ENCODE measurements around the gene POTEF. TPM values are rescaled to one million over a fixed set of nuclear protein-coding genes. Genes with fewer than 3 reads are reported as not detected.
"Not testable (repeated sequence)": the region's sequence is repeated elsewhere in the genome, so short reads cannot be mapped to it uniquely, and the experiment has no call there.

The POTEF gene
- total and polyA plus RNA-seq, 7 experiments from 2014 or later, result 0.06 TPM; not detected in 6

GRCh38 chr2:130145006-130145414, 16.0 kb upstream of the POTEF start, which contains the start of gene CCDC74B:
Gene CCDC74B, minus strand, starts transcription at chr2:130145112. Its CDS starts 116 bp downstream, at chr2:130144996.
- H3K4me1 ChIP-seq (ENCODE audit: control insufficient read depth in 2 of 2, insufficient read depth in 2 of 2, low read length in 2 of 2); CTCF ChIA-PET; POLR2A ChIA-PET; H3K36me3 ChIP-seq (ENCODE audit: control insufficient read depth in 2 of 3, insufficient read depth in 3 of 3, low read length in 3 of 3); H3K27ac ChIP-seq (ENCODE audit: low read depth, low read length); H3K9me3 Mint-ChIP-seq; H3K36me3 Mint-ChIP-seq; H3K27me3 ChIP-seq (ENCODE audit: control insufficient read depth in 2 of 2, insufficient read depth in 2 of 2, low read length in 2 of 2); H3K4me3 ChIP-seq (ENCODE audit: low read length); H3K9me3 ChIP-seq (ENCODE audit: control insufficient read depth in 2 of 3, low read length in 3 of 3): not testable (repeated sequence)
- H3K27ac Mint-ChIP-seq, result peak within 1 kb of the TSS in 1 of 9 donors; percentile 16
- ATAC-seq (peak; percentile 82), DNase-seq (peak in 8 of 9 donors; percentile 18 to 66 (median 46))
- peaks cover 5 to 18% (median 15%) of the 10 kb centered on the region in 5 donors for H3K27me3 Mint-ChIP-seq
- peaks cover 0 to 19% (median 3%) of the 10 kb centered on the region in 7 donors for H3K4me1 Mint-ChIP-seq
- intact Hi-C loops (cut with micrococcal nuclease), result loop anchor here (1.0 to 5.0 kb wide), 2 partner anchors 36 to 37 kb away; partner anchors contain the start of genes SMPD4 (in 2 of the 2) and MZT2B (in 1 of the 2)
- H3K4me3 Mint-ChIP-seq, result peak within 1 kb of the TSS; percentile 70 to 89 (median 80)

GRCh38 chr2:130143266-130144039, 14.4 kb upstream of the POTEF start:
- intact Hi-C loops (cut with micrococcal nuclease); ATAC-seq; H3K27ac ChIP-seq (ENCODE audit: low read depth, low read length); H3K4me1 ChIP-seq (ENCODE audit: control insufficient read depth in 2 of 2, insufficient read depth in 2 of 2, low read length in 2 of 2); H3K9me3 ChIP-seq (ENCODE audit: control insufficient read depth in 2 of 3, low read length in 3 of 3); H3K36me3 ChIP-seq (ENCODE audit: control insufficient read depth in 2 of 3, insufficient read depth in 3 of 3, low read length in 3 of 3); POLR2A ChIA-PET; H3K9me3 Mint-ChIP-seq; H3K4me3 ChIP-seq (ENCODE audit: low read length); CTCF ChIA-PET; H3K27me3 ChIP-seq (ENCODE audit: control insufficient read depth in 2 of 2, insufficient read depth in 2 of 2, low read length in 2 of 2); H3K36me3 Mint-ChIP-seq: not testable (repeated sequence)
- Mint-ChIP-seq H3K27me3 (peaks cover 5 to 18% (median 15%) of the 10 kb centered on the region in 5 donors), H3K4me3 (peak overlapping the region; percentile 36 to 86 (median 74)), H3K4me1 (peaks cover 0 to 16% (median 3%) of the 10 kb centered on the region in 7 donors), H3K27ac (peak overlapping the region in 1 of 9 donors; percentile 14)
- DNase-seq, result peak in 1 of 9 donors; percentile 16

- peak overlapping the region; percentile 23 to 86 (median 70) for H3K4me3 Mint-ChIP-seq
- POLR2A ChIA-PET, result not testable (repeated sequence)
- peak in 1 of 9 donors; percentile 14 for DNase-seq
Observed at GRCh38 chr2:130142396-130143265, 13.6 kb upstream of the POTEF start.

GRCh38 chr2:130141645-130142370, 12.8 kb upstream of the POTEF start:
- H3K27ac Mint-ChIP-seq; H3K27ac ChIP-seq (ENCODE audit: low read depth, low read length); intact Hi-C loops (cut with micrococcal nuclease); H3K36me3 ChIP-seq (ENCODE audit: control insufficient read depth in 2 of 3, insufficient read depth in 3 of 3, low read length in 3 of 3); H3K9me3 ChIP-seq (ENCODE audit: control insufficient read depth in 2 of 3, low read length in 3 of 3); POLR2A ChIA-PET; H3K4me3 ChIP-seq (ENCODE audit: low read length); H3K27me3 ChIP-seq (ENCODE audit: control insufficient read depth in 2 of 2, insufficient read depth in 2 of 2, low read length in 2 of 2); H3K36me3 Mint-ChIP-seq; H3K9me3 Mint-ChIP-seq; H3K4me3 Mint-ChIP-seq; H3K4me1 ChIP-seq (ENCODE audit: control insufficient read depth in 2 of 2, insufficient read depth in 2 of 2, low read length in 2 of 2); CTCF ChIA-PET; ATAC-seq: not testable (repeated sequence)
- Mint-ChIP-seq H3K4me1 (peaks cover 0 to 13% (median 3%) of the 10 kb centered on the region in 7 donors), H3K27me3 (peaks cover 5 to 18% (median 15%) of the 10 kb centered on the region in 5 donors)
- peak in 1 of 9 donors; percentile 14 for DNase-seq

More at GRCh38 chr2:130142396-130143265, 13.6 kb upstream of the POTEF start:
- H3K27ac ChIP-seq (ENCODE audit: low read depth, low read length); H3K27me3 ChIP-seq (ENCODE audit: control insufficient read depth in 2 of 2, insufficient read depth in 2 of 2, low read length in 2 of 2); CTCF ChIA-PET; H3K4me1 ChIP-seq (ENCODE audit: control insufficient read depth in 2 of 2, insufficient read depth in 2 of 2, low read length in 2 of 2); H3K36me3 Mint-ChIP-seq; H3K9me3 ChIP-seq (ENCODE audit: control insufficient read depth in 2 of 3, low read length in 3 of 3); H3K27ac Mint-ChIP-seq; H3K4me3 ChIP-seq (ENCODE audit: low read length); H3K9me3 Mint-ChIP-seq; H3K36me3 ChIP-seq (ENCODE audit: control insufficient read depth in 2 of 3, insufficient read depth in 3 of 3, low read length in 3 of 3); intact Hi-C loops (cut with micrococcal nuclease); ATAC-seq: not testable (repeated sequence)
- Mint-ChIP-seq H3K27me3 (peaks cover 5 to 18% (median 15%) of the 10 kb centered on the region in 5 donors), H3K4me1 (peaks cover 0 to 13% (median 3%) of the 10 kb centered on the region in 7 donors)

- H3K36me3 Mint-ChIP-seq; CTCF ChIA-PET; H3K4me3 Mint-ChIP-seq; H3K36me3 ChIP-seq (ENCODE audit: control insufficient read depth in 2 of 3, insufficient read depth in 3 of 3, low read length in 3 of 3); H3K9me3 ChIP-seq (ENCODE audit: control insufficient read depth in 2 of 3, low read length in 3 of 3); H3K27ac ChIP-seq (ENCODE audit: low read depth, low read length); H3K4me3 ChIP-seq (ENCODE audit: low read length); H3K4me1 ChIP-seq (ENCODE audit: control insufficient read depth in 2 of 2, insufficient read depth in 2 of 2, low read length in 2 of 2); H3K27me3 ChIP-seq (ENCODE audit: control insufficient read depth in 2 of 2, insufficient read depth in 2 of 2, low read length in 2 of 2); POLR2A ChIA-PET; ATAC-seq; intact Hi-C loops (cut with micrococcal nuclease); H3K9me3 Mint-ChIP-seq; H3K27ac Mint-ChIP-seq: not testable (repeated sequence)
- peaks cover 2 to 11% (median 10%) of the 10 kb centered on the region in 5 donors for H3K27me3 Mint-ChIP-seq
- peak in 1 of 9 donors; percentile 19 for DNase-seq
- H3K4me1 Mint-ChIP-seq, result peaks cover 0 to 13% (median 3%) of the 10 kb centered on the region in 7 donors
Observed at GRCh38 chr2:130141002-130141401, 12.0 kb upstream of the POTEF start.

GRCh38 chr2:130140516-130140915, 11.5 kb upstream of the POTEF start:
- intact Hi-C loops (cut with micrococcal nuclease); H3K36me3 Mint-ChIP-seq; H3K27ac Mint-ChIP-seq; ATAC-seq; H3K36me3 ChIP-seq (ENCODE audit: control insufficient read depth in 2 of 3, insufficient read depth in 3 of 3, low read length in 3 of 3); H3K9me3 Mint-ChIP-seq; H3K27me3 ChIP-seq (ENCODE audit: control insufficient read depth in 2 of 2, insufficient read depth in 2 of 2, low read length in 2 of 2); H3K4me1 ChIP-seq (ENCODE audit: control insufficient read depth in 2 of 2, insufficient read depth in 2 of 2, low read length in 2 of 2); POLR2A ChIA-PET; H3K9me3 ChIP-seq (ENCODE audit: control insufficient read depth in 2 of 3, low read length in 3 of 3); H3K27ac ChIP-seq (ENCODE audit: low read depth, low read length); H3K4me3 Mint-ChIP-seq; H3K27me3 Mint-ChIP-seq; H3K4me3 ChIP-seq (ENCODE audit: low read length); CTCF ChIA-PET: not testable (repeated sequence)
- H3K4me1 Mint-ChIP-seq, result peaks cover 0 to 13% (median 3%) of the 10 kb centered on the region in 7 donors
- DNase-seq, result peak in 1 of 9 donors; percentile 12

Data from naive thymus-derived CD4-positive, alpha-beta T cell (primary cell).